AG04449 (cell line): ENCODE measurements around the gene SWSAP1.
"Not testable (repeated sequence)": the region's sequence is repeated elsewhere in the genome, so short reads cannot be mapped to it uniquely, and the experiment has no call there.

Experiments used
- CTCF ChIA-PET: fragments of 350-600 bp; formaldehyde crosslinking; extraction: SDS; loops from one replicate; lab custom pipeline; 2021; ENCODE audit warnings: antibody characterized with exemption; lab: Yijun Ruan, JAX
- POLR2A ChIA-PET: fragments of 400-600, 350-600 bp; formaldehyde crosslinking; extraction: SDS; loops from one replicate; lab custom pipeline; 2020; ENCODE audit warnings: antibody characterized with exemption, inconsistent platforms; lab: Yijun Ruan, JAX
- DNase-seq: peaks from one replicate; pipeline ENCODE4 v3.0.0-alpha.2; 2010; ENCODE audit warnings: low read depth, low spot score
- H3K4me3 ChIP-seq: 2 replicates; pipeline ENCODE4 v1.5.1; 2011; ENCODE audit warnings: low read depth, mild to moderate bottlenecking, control low read depth, low read length
- TF ChIP-seq, protein P1 (sequence below): IDR thresholded peaks from one replicate; pipeline ENCODE4 v1.5.1; 2011; ENCODE audit warnings: mild to moderate bottlenecking, moderate library complexity, low read length, control low read depth, inconsistent platforms; ENCODE audit not compliant: insufficient read depth; ENCODE audit errors: missing control alignments

SWSAP1 gene

DNA sequence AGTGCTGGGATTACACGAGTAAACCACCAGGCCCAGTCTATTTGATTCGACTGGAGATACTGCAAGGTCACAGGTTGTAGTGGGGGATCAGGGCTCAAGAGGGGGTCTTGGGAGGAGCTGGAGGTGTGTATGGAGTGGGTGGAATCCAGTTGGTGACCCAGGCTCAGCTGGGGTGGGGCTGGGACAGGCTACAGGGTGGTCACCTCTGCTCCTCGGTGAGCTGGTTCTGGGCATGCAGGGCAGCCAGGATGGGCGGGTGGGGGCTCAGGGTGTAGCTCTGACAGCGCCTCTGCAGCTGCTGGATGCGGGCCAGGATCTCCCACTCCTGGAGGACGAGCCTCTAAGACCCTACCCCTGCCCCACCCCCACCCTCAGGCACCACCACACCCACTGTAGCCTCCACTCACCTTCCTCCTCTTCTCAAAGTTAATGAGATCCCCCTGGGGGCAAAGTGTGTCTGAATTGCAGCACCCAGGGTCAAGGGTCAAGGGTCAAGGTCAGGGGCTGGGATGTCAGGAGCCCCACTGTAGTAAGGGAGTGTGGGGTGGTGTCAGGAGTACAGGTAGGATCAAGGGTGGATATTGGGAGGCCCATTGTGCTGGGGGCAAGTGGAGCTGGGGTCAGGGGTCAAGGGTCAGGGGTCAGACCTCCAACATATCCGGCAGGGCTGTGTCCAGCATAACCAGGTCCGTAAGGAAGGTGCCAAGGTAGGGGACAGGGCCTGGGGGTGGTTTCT lies 27.5 kb downstream of the SWSAP1 start:
- TF ChIP-seq, protein P1, sequence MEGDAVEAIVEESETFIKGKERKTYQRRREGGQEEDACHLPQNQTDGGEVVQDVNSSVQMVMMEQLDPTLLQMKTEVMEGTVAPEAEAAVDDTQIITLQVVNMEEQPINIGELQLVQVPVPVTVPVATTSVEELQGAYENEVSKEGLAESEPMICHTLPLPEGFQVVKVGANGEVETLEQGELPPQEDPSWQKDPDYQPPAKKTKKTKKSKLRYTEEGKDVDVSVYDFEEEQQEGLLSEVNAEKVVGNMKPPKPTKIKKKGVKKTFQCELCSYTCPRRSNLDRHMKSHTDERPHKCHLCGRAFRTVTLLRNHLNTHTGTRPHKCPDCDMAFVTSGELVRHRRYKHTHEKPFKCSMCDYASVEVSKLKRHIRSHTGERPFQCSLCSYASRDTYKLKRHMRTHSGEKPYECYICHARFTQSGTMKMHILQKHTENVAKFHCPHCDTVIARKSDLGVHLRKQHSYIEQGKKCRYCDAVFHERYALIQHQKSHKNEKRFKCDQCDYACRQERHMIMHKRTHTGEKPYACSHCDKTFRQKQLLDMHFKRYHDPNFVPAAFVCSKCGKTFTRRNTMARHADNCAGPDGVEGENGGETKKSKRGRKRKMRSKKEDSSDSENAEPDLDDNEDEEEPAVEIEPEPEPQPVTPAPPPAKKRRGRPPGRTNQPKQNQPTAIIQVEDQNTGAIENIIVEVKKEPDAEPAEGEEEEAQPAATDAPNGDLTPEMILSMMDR = no peak
- CTCF ChIA-PET = interaction anchor here (0.9 to 2.9 kb wide), 6 partner anchors 12 to 81 kb away, joined by 3 to 8 read pairs (median 4); partner anchors contain the start of genes ODAD3 and RGL3
- no peak for DNase-seq
- POLR2A ChIA-PET = no interaction called here
- no peak overlapping the region for H3K4me3 ChIP-seq

DNA sequence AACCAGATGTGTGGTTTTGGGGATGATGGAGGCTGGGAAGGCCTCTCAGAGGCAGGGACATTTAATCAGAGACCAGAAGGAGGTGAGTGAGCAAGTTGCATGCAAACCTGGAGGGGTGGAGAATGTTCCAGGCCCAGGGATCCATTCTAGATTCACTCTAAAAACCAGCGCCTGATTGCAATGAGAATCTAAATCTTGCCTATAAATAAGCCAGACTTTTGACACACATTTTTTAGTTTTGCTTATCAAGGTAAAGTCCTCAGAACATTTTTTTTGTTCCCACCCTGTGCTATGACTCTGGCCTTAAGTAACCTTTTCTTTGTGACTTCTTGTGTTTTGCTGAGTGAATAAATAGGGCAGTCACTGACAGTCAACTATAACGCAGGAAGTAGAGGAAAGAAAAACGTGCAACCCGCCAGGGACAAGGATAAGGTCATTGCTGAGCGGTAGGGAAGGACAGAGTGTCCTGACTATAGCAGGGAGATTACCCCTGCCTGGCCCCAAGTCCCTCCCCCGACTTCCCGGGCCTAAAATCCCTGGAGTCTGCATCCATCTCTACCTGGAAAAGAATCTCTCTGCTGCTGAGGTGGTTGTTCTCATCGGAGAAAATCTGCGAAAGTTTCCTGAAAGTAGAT lies 30.2 kb downstream of the SWSAP1 start:
- POLR2A ChIA-PET = no interaction called here
- TF ChIP-seq, protein P1 = no peak
- DNase-seq = no peak
- CTCF ChIA-PET = interaction anchor here (2.9 to 5.3 kb wide), 3 partner anchors 15 to 109 kb away, joined by 8 to 42 read pairs (median 18); partner anchors contain the start of genes RGL3 and TSPAN16
- H3K4me3 ChIP-seq = no peak overlapping the region

DNA sequence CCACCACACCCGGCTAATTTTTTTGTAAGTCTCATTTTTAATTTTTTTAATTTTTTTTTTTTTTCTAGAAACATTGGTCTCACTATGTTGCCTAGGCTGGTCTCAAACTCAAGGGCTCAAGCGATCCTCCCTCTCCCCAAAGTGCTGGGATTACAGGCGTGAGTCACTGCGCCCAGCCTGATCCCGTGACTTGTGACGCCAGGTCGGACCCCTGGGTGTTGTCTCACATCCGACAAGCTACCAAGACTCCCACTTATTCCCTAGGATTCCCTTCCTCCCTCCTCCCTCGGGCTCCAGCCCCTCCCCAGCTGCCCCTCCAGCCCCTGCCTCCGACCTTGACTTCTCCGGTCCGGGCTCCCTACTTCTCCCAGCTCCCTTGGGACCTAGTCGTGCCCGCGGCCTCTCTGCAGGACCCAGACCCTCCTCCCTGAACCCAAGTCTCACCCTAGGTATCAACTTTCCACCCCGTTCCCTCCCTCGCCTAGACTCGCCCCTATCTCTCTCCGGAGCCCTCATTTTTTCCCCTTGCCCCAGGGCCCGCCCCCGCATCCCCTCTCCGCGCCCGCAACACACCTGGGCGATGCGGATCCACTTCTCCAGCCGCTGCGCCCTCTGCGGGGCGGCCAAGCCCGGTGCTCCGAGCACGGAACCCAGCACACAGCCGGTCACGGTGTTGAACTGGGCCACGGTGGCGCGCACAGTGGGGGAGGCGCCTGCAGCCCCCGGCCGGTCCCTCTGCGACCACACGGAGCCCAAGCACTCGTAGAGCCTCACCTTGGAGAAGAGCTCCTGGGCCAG lies 31.6 kb downstream of the SWSAP1 start:
- TF ChIP-seq, protein P1 = peak; percentile 58
- CTCF ChIA-PET = interaction anchor here (0.7 to 5.3 kb wide), 11 partner anchors 14 to 131 kb away, joined by 3 to 42 read pairs (median 3); partner anchors contain the start of genes SWSAP1 and TSPAN16
- POLR2A ChIA-PET = no interaction called here
- no peak overlapping the region for H3K4me3 ChIP-seq
- DNase-seq = no peak

DNA sequence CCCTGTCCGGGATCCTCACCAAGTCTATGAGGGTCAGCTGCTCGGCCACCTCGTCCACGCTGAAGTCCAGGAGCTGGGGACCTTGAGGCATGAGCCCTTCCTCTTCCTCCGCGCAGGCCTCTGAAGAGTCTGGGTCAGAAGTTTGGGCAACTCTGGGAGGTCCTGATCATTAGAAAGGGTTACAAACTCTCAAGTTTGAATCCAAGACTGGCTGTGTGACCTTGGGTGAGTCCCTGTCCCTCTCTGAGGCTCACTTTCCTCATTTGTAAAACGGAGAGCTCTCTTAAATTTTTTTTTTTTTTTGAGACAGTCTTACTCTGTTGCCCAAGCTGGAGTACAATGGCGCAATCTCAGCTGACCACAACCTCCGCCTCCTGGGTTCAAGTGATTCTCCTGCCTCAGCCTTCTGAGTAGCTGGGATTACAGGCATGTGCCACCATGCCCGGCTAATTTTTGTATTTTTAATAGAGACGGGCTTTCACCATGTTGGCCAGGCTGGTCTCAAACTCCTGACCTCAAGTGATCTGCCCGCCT lies 32.3 kb downstream of the SWSAP1 start:
- not testable (repeated sequence) for H3K4me3 ChIP-seq, DNase-seq
- ChIA-PET CTCF (interaction anchor here (0.9 to 5.3 kb wide), 10 partner anchors 9 to 132 kb away, joined by 3 to 42 read pairs (median 4); partner anchors contain the start of gene TSPAN16), POLR2A (interaction anchor here (0.8 kb wide), 1 partner anchor 32 kb away, joined by 3 read pairs; the partner anchor contains the start of gene SWSAP1)

DNA sequence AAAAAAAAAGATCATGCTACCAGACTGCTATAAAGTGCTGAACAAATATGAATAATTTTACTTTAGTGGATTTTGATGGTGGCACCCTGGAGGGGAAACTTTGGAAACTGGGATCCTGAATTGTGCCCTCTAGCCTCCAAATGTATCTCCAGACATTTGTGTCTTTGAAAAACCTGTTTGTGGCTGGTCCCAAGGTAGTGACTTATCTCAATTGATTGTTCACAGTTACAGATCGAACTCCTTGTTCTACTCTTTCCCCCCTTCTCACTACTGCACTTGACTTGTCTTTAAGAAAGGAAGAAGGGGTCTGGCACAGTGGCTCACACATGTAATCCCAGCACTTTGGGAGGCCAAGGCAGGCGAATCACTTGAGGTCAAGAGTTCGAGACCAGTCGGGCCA lies 34.1 kb downstream of the SWSAP1 start:
- H3K4me3 ChIP-seq = no peak overlapping the region
- TF ChIP-seq, protein P1 = no peak
- ChIA-PET POLR2A (no interaction called here), CTCF (interaction anchor here (1.3 kb wide), 1 partner anchor 26 kb away, joined by 3 read pairs; the partner anchor contains the start of gene ODAD3)
- no peak for DNase-seq

DNA sequence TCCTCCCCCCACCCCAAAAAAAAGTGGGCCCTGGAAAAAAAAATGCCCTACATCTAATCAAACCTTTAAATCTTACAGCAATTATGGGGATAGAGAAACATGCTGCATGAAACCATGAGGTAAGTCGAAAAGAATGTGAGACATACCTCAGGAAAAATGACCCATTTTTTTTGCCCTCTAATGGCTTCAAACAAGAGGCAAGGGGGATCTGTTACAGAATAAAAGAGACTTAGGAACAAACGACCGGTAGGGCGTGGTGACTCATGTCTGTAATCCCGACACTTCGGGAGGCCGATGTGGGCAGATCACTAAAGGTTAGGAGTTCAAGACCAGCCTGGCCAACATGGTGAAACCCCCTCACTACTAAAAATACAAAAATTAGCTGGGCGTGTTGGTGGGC lies 36.2 kb downstream of the SWSAP1 start:
- TF ChIP-seq, protein P1 = no peak
- CTCF ChIA-PET = interaction anchor here (0.6 to 4.5 kb wide), 3 partner anchors 23 to 120 kb away, joined by 3 to 13 read pairs (median 3); no protein-coding TSS in a partner anchor
- DNase-seq = no peak
- POLR2A ChIA-PET = no interaction called here
- H3K4me3 ChIP-seq = no peak overlapping the region
